Duodenal mucosa (tissue), 2 donors: Measurements from ENCODE around the gene NGFR.
A peak's percentile ranks its signal among the peaks of the same experiment; 100 is the strongest.

Experiments
- H3K27ac ChIP-seq: one replicate; pipeline ENCODE4 v1.7.0; 2013; ENCODE audit warnings: low read depth, low read length
- H3K27me3 ChIP-seq, 2 donors: one replicate each; pipeline ENCODE4 v1.7.0; 2013; ENCODE audit warnings: low read length in 2 of 2, control low read depth in 1 of 2; ENCODE audit not compliant: insufficient read depth in 2 of 2, control insufficient read depth in 1 of 2
- H3K36me3 ChIP-seq, 2 donors: one replicate each; pipeline ENCODE4 v1.7.0; 2013; ENCODE audit warnings: low read length in 2 of 2, control low read depth in 1 of 2; ENCODE audit not compliant: insufficient read depth in 2 of 2, control insufficient read depth in 1 of 2
- H3K4me1 ChIP-seq, 2 donors: one replicate each; pipeline ENCODE4 v1.7.0; 2013; ENCODE audit warnings: low read length in 2 of 2, control low read depth in 1 of 2; ENCODE audit not compliant: insufficient read depth in 2 of 2, control insufficient read depth in 1 of 2
- H3K4me3 ChIP-seq, 2 donors: one replicate each; pipeline ENCODE4 v1.7.0; 2013; ENCODE audit warnings: low read length in 2 of 2, low read depth in 1 of 2
- H3K9ac ChIP-seq, 2 donors: one replicate each; pipeline ENCODE4 v1.7.0; 2013; ENCODE audit warnings: low read length in 2 of 2, low read depth in 1 of 2
- H3K9me3 ChIP-seq, 2 donors: one replicate each; pipeline ENCODE4 v1.7.0; 2013; ENCODE audit warnings: low read length in 2 of 2, control low read depth in 1 of 2; ENCODE audit not compliant: control insufficient read depth in 1 of 2

The NGFR gene

GRCh38 chr17:49494986-49495841 is at the start of gene NGFR:
TSS of gene NGFR (plus strand) at chr17:49495293. CDS start at chr17:49495418, 125 bp downstream.
- peak within 1 kb of the TSS; percentile 10 for H3K27ac ChIP-seq
- no peaks in the 10 kb centered on the region for H3K9me3 ChIP-seq
- H3K9ac ChIP-seq, result no peak within 1 kb of the TSS
- no peaks in the 10 kb centered on the region for H3K36me3 ChIP-seq
- H3K4me1 ChIP-seq, result peaks cover 12 to 24% of the 10 kb centered on the region in 2 donors
- H3K4me3 ChIP-seq, result peak within 1 kb of the TSS; percentile 47 to 60
- H3K27me3 ChIP-seq, result peaks cover 53 to 77% of the 10 kb centered on the region in 2 donors

GRCh38 chr17:49445591-49445990 is 49.5 kb upstream of the NGFR start:
- Histone ChIP-seq H3K27ac (no peak overlapping the region), H3K4me1 (no peaks in the 10 kb centered on the region), H3K27me3 (peaks cover 7 to 27% of the 10 kb centered on the region in 2 donors), H3K9me3 (no peaks in the 10 kb centered on the region), H3K4me3 (no peak overlapping the region), H3K9ac (no peak overlapping the region), H3K36me3 (no peaks in the 10 kb centered on the region)

- H3K27me3 ChIP-seq, result peaks cover 5 to 19% of the 10 kb centered on the region in 2 donors
- no peaks in the 10 kb centered on the region for H3K9me3 ChIP-seq
- no peak overlapping the region for H3K9ac ChIP-seq
- no peaks in the 10 kb centered on the region for H3K36me3 ChIP-seq
- no peaks in the 10 kb centered on the region for H3K4me1 ChIP-seq
- H3K27ac ChIP-seq, result no peak overlapping the region
- H3K4me3 ChIP-seq, result no peak overlapping the region
These were observed 47.3 kb upstream of the NGFR start for GRCh38 chr17:49447628-49448302.

- Histone ChIP-seq H3K4me1 (no peaks in the 10 kb centered on the region), H3K9ac (no peak overlapping the region), H3K27me3 (peaks cover 3 to 10% of the 10 kb centered on the region in 2 donors), H3K27ac (no peak overlapping the region), H3K9me3 (no peaks in the 10 kb centered on the region), H3K36me3 (no peaks in the 10 kb centered on the region), H3K4me3 (no peak overlapping the region)
These were observed 44.9 kb upstream of the NGFR start for GRCh38 chr17:49450181-49450580.

GRCh38 chr17:49450735-49451134 is 44.4 kb upstream of the NGFR start:
- no peaks in the 10 kb centered on the region for H3K36me3 ChIP-seq
- no peak overlapping the region for H3K9ac ChIP-seq
- no peaks in the 10 kb centered on the region for H3K9me3 ChIP-seq
- no peak overlapping the region for H3K4me3 ChIP-seq
- peaks cover 3 to 6% of the 10 kb centered on the region in 2 donors for H3K27me3 ChIP-seq
- no peaks in the 10 kb centered on the region for H3K4me1 ChIP-seq
- no peak overlapping the region for H3K27ac ChIP-seq

GRCh38 chr17:49452201-49452600 is 42.9 kb upstream of the NGFR start:
- H3K9me3 ChIP-seq, result no peaks in the 10 kb centered on the region
- no peaks in the 10 kb centered on the region for H3K4me1 ChIP-seq
- peaks cover 6 to 12% of the 10 kb centered on the region in 2 donors for H3K27me3 ChIP-seq
- no peak overlapping the region for H3K9ac ChIP-seq
- H3K27ac ChIP-seq, result no peak overlapping the region
- no peaks in the 10 kb centered on the region for H3K36me3 ChIP-seq
- no peak overlapping the region for H3K4me3 ChIP-seq

- Histone ChIP-seq H3K27ac (no peak overlapping the region), H3K9ac (no peak overlapping the region), H3K9me3 (no peaks in the 10 kb centered on the region), H3K36me3 (no peaks in the 10 kb centered on the region), H3K4me1 (no peaks in the 10 kb centered on the region), H3K27me3 (peaks cover 11 to 17% of the 10 kb centered on the region in 2 donors), H3K4me3 (no peak overlapping the region)
These were observed 42.4 kb upstream of the NGFR start for GRCh38 chr17:49452661-49453060.

- H3K36me3 ChIP-seq, result no peaks in the 10 kb centered on the region
- H3K27me3 ChIP-seq, result peaks cover 16 to 27% of the 10 kb centered on the region in 2 donors
- no peak overlapping the region for H3K4me3 ChIP-seq
- H3K9ac ChIP-seq, result no peak overlapping the region
- no peaks in the 10 kb centered on the region for H3K4me1 ChIP-seq
- H3K27ac ChIP-seq, result no peak overlapping the region
- H3K9me3 ChIP-seq, result no peaks in the 10 kb centered on the region
These were observed 41.0 kb upstream of the NGFR start for GRCh38 chr17:49454050-49454449.

- no peak overlapping the region for H3K4me3 ChIP-seq
- peaks cover 22 to 37% of the 10 kb centered on the region in 2 donors for H3K27me3 ChIP-seq
- H3K9ac ChIP-seq, result no peak overlapping the region
- H3K27ac ChIP-seq, result no peak overlapping the region
- no peaks in the 10 kb centered on the region for H3K4me1 ChIP-seq
- no peaks in the 10 kb centered on the region for H3K36me3 ChIP-seq
- no peaks in the 10 kb centered on the region for H3K9me3 ChIP-seq
These were observed 39.7 kb upstream of the NGFR start for GRCh38 chr17:49455272-49455861.
